HUES48 (cell line): ENCODE results near the gene COL6A5.
"Not testable (repeated sequence)": the region's sequence is repeated elsewhere in the genome, so short reads cannot be mapped to it uniquely, and the experiment has no call there.

ENCODE experiments used
- H3K27ac ChIP-seq: one replicate; pipeline ENCODE4 v1.7.0; 2013; ENCODE audit warnings: low read depth, low read length, inconsistent platforms
- H3K27me3 ChIP-seq: 2 replicates; pipeline ENCODE4 v1.6.1; 2013; ENCODE audit warnings: mild to moderate bottlenecking, low read length; ENCODE audit not compliant: control insufficient read depth, insufficient read depth
- H3K36me3 ChIP-seq: 2 replicates; pipeline ENCODE4 v1.6.1; 2013; ENCODE audit warnings: low read length; ENCODE audit not compliant: control insufficient read depth, insufficient read depth
- H3K4me1 ChIP-seq: 2 replicates; pipeline ENCODE4 v1.6.1; 2013; ENCODE audit warnings: mild to moderate bottlenecking, low read length; ENCODE audit not compliant: control insufficient read depth, insufficient read depth
- H3K4me3 ChIP-seq: 2 replicates; pipeline ENCODE4 v1.5.1; 2013; ENCODE audit warnings: mild to moderate bottlenecking, low read depth, low read length
- H3K9ac ChIP-seq: 2 replicates; pipeline ENCODE4 v1.6.1; 2013; ENCODE audit warnings: mild to moderate bottlenecking, low read depth, low read length, moderate library complexity
- H3K9me3 ChIP-seq: 2 replicates; pipeline ENCODE4 v1.6.1; 2013; ENCODE audit warnings: low read length; ENCODE audit not compliant: control insufficient read depth, insufficient read depth

Gene COL6A5

GRCh38 chr3:130442284-130442683 lies 96.8 kb downstream of the COL6A5 start:
- Histone ChIP-seq H3K4me1 (peaks cover 13% of the 10 kb centered on the region), H3K27ac (no peak overlapping the region), H3K36me3 (no peaks in the 10 kb centered on the region), H3K9ac (no peak overlapping the region), H3K9me3 (no peaks in the 10 kb centered on the region), H3K27me3 (no peaks in the 10 kb centered on the region), H3K4me3 (no peak overlapping the region)

- H3K9ac ChIP-seq, H3K27ac ChIP-seq, H3K36me3 ChIP-seq, H3K27me3 ChIP-seq, H3K9me3 ChIP-seq, H3K4me3 ChIP-seq: not testable (repeated sequence)
- peaks cover 12% of the 10 kb centered on the region for H3K4me1 ChIP-seq
Measured at GRCh38 chr3:130446840-130447239, 101.4 kb downstream of the COL6A5 start.

DNA sequence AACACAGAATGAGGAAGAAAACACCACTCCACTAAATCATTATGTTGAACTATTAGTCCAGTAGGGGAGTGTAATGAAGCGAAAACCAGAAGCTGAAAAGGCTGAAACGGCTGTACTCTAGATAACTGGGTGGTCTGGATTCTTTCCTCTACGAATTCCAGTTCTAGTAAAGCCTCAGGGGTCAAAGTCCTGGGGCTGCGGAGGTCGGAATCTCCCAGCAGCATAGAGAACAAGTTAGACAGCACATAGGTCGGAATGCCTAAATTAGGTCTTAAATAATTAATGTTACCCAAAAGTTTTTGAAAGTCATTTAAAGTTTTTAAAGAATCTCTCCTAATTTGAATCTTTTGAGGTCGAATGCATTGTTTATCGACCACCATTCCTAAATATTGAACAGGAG lies 102.7 kb downstream of the COL6A5 start:
- H3K4me3 ChIP-seq, H3K4me1 ChIP-seq, H3K27ac ChIP-seq, H3K9ac ChIP-seq, H3K9me3 ChIP-seq, H3K27me3 ChIP-seq, H3K36me3 ChIP-seq: not testable (repeated sequence)

DNA sequence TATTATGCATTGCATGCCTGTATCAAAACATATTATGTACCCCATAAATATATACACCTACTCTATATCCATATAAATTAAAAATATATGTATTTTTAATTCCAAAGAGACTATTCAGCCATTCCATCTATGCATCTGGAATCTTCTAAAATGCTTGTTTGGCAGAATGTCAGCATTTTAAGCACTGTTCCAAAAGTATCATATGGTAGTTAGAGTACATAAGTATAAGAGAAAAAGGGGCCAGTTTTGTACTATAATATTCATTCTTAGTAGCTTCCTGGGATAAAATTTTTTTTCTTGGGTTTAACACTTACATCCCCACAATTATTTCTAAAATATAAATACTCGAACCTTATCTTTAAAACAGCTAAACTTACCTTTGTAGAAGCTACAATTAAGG lies 111.1 kb downstream of the COL6A5 start:
- Histone ChIP-seq H3K9ac (no peak overlapping the region), H3K4me3 (no peak overlapping the region), H3K4me1 (no peaks in the 10 kb centered on the region; the same call in 1 of the 2 replicates), H3K9me3 (no peaks in the 10 kb centered on the region), H3K27ac (no peak overlapping the region), H3K27me3 (no peaks in the 10 kb centered on the region), H3K36me3 (no peaks in the 10 kb centered on the region)

DNA sequence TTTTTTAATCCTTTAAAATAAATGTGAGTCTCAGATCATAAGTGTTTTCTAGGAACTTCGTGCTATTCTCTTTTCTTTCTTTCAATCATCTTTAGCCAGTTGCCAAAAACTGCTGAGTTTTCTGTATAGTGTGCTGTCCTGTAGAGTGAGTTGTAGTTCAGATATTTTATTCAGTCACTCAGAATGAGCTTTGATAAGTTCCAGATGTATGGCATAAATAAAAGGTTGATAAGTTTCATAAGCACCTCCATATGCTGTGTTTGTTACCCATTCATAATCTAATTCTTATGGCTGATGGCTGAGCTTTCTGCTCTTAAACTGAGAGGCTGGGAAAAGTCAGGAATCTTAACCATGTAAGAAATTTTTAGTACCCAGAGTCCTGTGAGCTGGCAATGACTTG lies 112.2 kb downstream of the COL6A5 start:
- Histone ChIP-seq H3K4me1 (no peaks in the 10 kb centered on the region; the same call in 1 of the 2 replicates), H3K27me3 (no peaks in the 10 kb centered on the region), H3K36me3 (no peaks in the 10 kb centered on the region), H3K27ac (no peak overlapping the region), H3K4me3 (no peak overlapping the region), H3K9me3 (no peaks in the 10 kb centered on the region), H3K9ac (no peak overlapping the region)

- Histone ChIP-seq H3K27ac (no peak overlapping the region), H3K9ac (no peak overlapping the region), H3K36me3 (no peaks in the 10 kb centered on the region), H3K4me1 (no peaks in the 10 kb centered on the region; the same call in 1 of the 2 replicates), H3K4me3 (no peak overlapping the region), H3K27me3 (no peaks in the 10 kb centered on the region), H3K9me3 (no peaks in the 10 kb centered on the region)
Measured at GRCh38 chr3:130459944-130460343, 114.5 kb downstream of the COL6A5 start.

GRCh38 chr3:130462089-130462488 lies 116.6 kb downstream of the COL6A5 start:
- Histone ChIP-seq H3K27ac (no peak overlapping the region), H3K4me1 (no peaks in the 10 kb centered on the region; the same call in 1 of the 2 replicates), H3K36me3 (no peaks in the 10 kb centered on the region), H3K27me3 (no peaks in the 10 kb centered on the region), H3K9me3 (no peaks in the 10 kb centered on the region), H3K9ac (no peak overlapping the region), H3K4me3 (no peak overlapping the region)

- Histone ChIP-seq H3K36me3 (no peaks in the 10 kb centered on the region), H3K9ac (no peak overlapping the region), H3K4me1 (no peaks in the 10 kb centered on the region; the same call in 1 of the 2 replicates), H3K9me3 (no peaks in the 10 kb centered on the region), H3K27ac (no peak overlapping the region), H3K4me3 (no peak overlapping the region), H3K27me3 (no peaks in the 10 kb centered on the region)
Measured at GRCh38 chr3:130463221-130463620, 117.7 kb downstream of the COL6A5 start.

GRCh38 chr3:130465521-130465920 lies 120.0 kb downstream of the COL6A5 start:
- Histone ChIP-seq H3K27ac (no peak overlapping the region), H3K9me3 (no peaks in the 10 kb centered on the region), H3K36me3 (no peaks in the 10 kb centered on the region), H3K4me1 (no peaks in the 10 kb centered on the region), H3K9ac (no peak overlapping the region), H3K4me3 (no peak overlapping the region), H3K27me3 (no peaks in the 10 kb centered on the region)

- H3K9me3 ChIP-seq: no peaks in the 10 kb centered on the region
- H3K27me3 ChIP-seq: no peaks in the 10 kb centered on the region
- H3K36me3 ChIP-seq: no peaks in the 10 kb centered on the region
- H3K4me3 ChIP-seq: no peak overlapping the region
- no peak overlapping the region for H3K27ac ChIP-seq
- no peaks in the 10 kb centered on the region for H3K4me1 ChIP-seq
- no peak overlapping the region for H3K9ac ChIP-seq
Measured at GRCh38 chr3:130468311-130468710, 122.8 kb downstream of the COL6A5 start.

- Histone ChIP-seq H3K27ac (no peak overlapping the region), H3K9me3 (no peaks in the 10 kb centered on the region), H3K4me3 (no peak overlapping the region), H3K4me1 (no peaks in the 10 kb centered on the region), H3K9ac (no peak overlapping the region), H3K36me3 (no peaks in the 10 kb centered on the region), H3K27me3 (no peaks in the 10 kb centered on the region)
Measured at GRCh38 chr3:130470126-130470525, 124.7 kb downstream of the COL6A5 start.

- Histone ChIP-seq H3K36me3 (no peaks in the 10 kb centered on the region), H3K9ac (no peak overlapping the region), H3K27me3 (no peaks in the 10 kb centered on the region), H3K27ac (no peak overlapping the region), H3K4me3 (no peak overlapping the region), H3K9me3 (no peaks in the 10 kb centered on the region), H3K4me1 (no peaks in the 10 kb centered on the region)
Measured at GRCh38 chr3:130473416-130473815, 127.9 kb downstream of the COL6A5 start.
